Testis (tissue), 3 donors: ENCODE results near the gene ABTB2. TPM values are rescaled to one million over a fixed set of nuclear protein-coding genes. Genes with fewer than 3 reads are reported as not detected.

Source experiments
- DNase-seq: peaks from one replicate; pipeline ENCODE4 v3.0.0-alpha.2; 2019
- H3K27ac ChIP-seq, 2 donors: fragments of 200-600 bp; sonication (generic); one replicate each; pipeline ENCODE4 v1.5.1; 2019
- H3K27me3 ChIP-seq: fragments of 200-600 bp; sonication (generic); one replicate; pipeline ENCODE4 v1.5.1; 2019
- H3K36me3 ChIP-seq: fragments of 200-600 bp; sonication (generic); one replicate; pipeline ENCODE4 v1.5.1; 2017; ENCODE audit warnings: low read depth; ENCODE audit errors: missing control alignments
- H3K4me1 ChIP-seq: fragments of 200-600 bp; sonication (generic); one replicate; pipeline ENCODE4 v1.5.1; 2019
- H3K4me3 ChIP-seq, 2 donors: fragments of 200-600 bp; sonication (generic); one replicate each; pipeline ENCODE4 v1.5.1; 2017 to 2019
- H3K9me3 ChIP-seq: fragments of 200-600 bp; sonication (generic); one replicate; pipeline ENCODE4 v1.5.1; 2017
- POLR2A ChIP-seq: fragments of 450-650 bp; IDR thresholded peaks from one replicate; pipeline ENCODE4 v1.6.1; 2017; ENCODE audit warnings: antibody characterized with exemption, mild to moderate bottlenecking, moderate library complexity
- WGBS, 2 donors: methylation state at CpG; one replicate each; pipeline ENCODE4 v1.1.5; 2018; 5-methylcytosine and 5-hydroxymethylcytosine counted together
- intact Hi-C: fragments of 100-400 bp; cut with DNase I; formaldehyde crosslinking; loops from one replicate; pipeline ENCODE4 v1.15.1; 2023; ENCODE audit warnings: low total_unique reads
- polyA plus RNA-seq: library from polyadenylated mRNA; stranded (reverse); fragments of 350-450 nt; fragmentation: Illumina TruSeq; extraction: RNeasy Lipid Tissue Mini Kit (QIAGEN cat#74804); gene quantifications from one replicate; pipeline ENCODE4 v1.2.3, GENCODE V29; 2014; ENCODE audit warnings: low read depth, low replicate concordance; ENCODE audit not compliant: insufficient read depth
- total RNA-seq, 2 donors: library from RNA; depleted of rRNA; stranded (reverse); fragments of >200 nt; gene quantifications; one replicate each; pipeline ENCODE4 v1.2.3, GENCODE V29; 2016
- TF ChIP-seq, protein P1 (sequence below), 3 experiments: fragments of 450-650 bp in 2 of 3; fragments of 200-600 bp in 1 of 3; sonication (generic) in 1 of 3; IDR thresholded peaks; one replicate each; pipeline ENCODE4 v1.5.1; 2016 to 2019; ENCODE audit warnings: antibody characterized with exemption in 3 of 3, mild to moderate bottlenecking in 2 of 3, moderate library complexity in 1 of 3

The ABTB2 gene
- total and polyA plus RNA-seq, 3 donors from 2014 or later: 5.8 to 12.1 (median 8.9) TPM

DNA sequence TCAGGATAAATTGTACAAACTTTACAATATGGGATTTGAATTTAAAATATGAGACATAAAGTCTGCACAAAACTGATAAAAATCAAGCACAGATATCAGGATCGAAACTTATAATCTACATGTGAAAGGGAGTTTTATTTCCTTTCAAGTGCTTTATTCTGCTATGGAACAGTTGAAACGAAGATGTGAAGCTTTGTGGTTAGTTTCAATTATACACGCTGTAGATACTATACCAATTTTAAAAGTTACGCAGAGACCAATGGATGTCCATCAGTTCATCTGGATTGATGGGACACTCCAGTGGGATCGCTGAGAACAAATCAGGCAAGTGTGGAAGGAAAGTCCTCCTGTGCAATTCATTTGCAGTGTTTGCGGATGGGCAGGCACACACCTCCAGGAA, 46.5 kb upstream of the ABTB2 start:
- 79 to 88% methylated on average over 6 of the region's 6 CpGs for WGBS, 2 donors

DNA sequence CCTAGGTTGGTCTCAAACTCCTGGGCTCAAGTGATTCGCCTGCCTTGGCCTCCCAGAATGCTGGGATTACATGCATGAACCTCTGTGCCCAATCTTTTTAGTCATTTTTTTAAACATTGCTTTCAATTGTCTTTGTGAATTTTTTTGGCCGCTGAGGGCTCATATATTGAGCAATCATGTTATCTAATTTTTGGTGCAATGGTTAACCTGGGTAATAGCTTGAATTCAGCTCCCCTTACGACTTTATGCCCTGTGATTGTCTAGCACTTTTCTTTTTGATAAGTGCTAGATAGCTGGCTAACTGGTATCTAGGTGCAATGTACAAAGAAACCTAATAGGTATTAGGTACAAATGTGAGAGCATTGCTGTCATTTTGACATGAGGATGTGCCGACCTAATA, 45.6 kb upstream of the ABTB2 start:
- no peak overlapping the region for H3K4me3 ChIP-seq
- H3K36me3 ChIP-seq: no peaks in the 10 kb centered on the region
- no peaks in the 10 kb centered on the region for H3K9me3 ChIP-seq
- DNase-seq: no peak
- no peaks in the 10 kb centered on the region for H3K27me3 ChIP-seq
- WGBS, 2 donors: 74% methylated on average over 4 of the region's 4 CpGs
- TF ChIP-seq POLR2A: no peak
- TF ChIP-seq, protein P1, sequence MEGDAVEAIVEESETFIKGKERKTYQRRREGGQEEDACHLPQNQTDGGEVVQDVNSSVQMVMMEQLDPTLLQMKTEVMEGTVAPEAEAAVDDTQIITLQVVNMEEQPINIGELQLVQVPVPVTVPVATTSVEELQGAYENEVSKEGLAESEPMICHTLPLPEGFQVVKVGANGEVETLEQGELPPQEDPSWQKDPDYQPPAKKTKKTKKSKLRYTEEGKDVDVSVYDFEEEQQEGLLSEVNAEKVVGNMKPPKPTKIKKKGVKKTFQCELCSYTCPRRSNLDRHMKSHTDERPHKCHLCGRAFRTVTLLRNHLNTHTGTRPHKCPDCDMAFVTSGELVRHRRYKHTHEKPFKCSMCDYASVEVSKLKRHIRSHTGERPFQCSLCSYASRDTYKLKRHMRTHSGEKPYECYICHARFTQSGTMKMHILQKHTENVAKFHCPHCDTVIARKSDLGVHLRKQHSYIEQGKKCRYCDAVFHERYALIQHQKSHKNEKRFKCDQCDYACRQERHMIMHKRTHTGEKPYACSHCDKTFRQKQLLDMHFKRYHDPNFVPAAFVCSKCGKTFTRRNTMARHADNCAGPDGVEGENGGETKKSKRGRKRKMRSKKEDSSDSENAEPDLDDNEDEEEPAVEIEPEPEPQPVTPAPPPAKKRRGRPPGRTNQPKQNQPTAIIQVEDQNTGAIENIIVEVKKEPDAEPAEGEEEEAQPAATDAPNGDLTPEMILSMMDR (IDR thresholded peaks at IDR 0.05): no peak
- no peaks in the 10 kb centered on the region for H3K4me1 ChIP-seq
- intact Hi-C loops: no loop called here
- H3K27ac ChIP-seq: no peak overlapping the region

More for the DNA sequence above, 46.5 kb upstream of the ABTB2 start:
- no peak for DNase-seq
- TF ChIP-seq POLR2A: no peak
- TF ChIP-seq, protein P1 (IDR thresholded peaks at IDR 0.05): no peak
- no peak overlapping the region for H3K27ac ChIP-seq
- H3K4me1 ChIP-seq: no peaks in the 10 kb centered on the region
- H3K4me3 ChIP-seq: no peak overlapping the region
- no peaks in the 10 kb centered on the region for H3K27me3 ChIP-seq
- no peaks in the 10 kb centered on the region for H3K36me3 ChIP-seq
- H3K9me3 ChIP-seq: no peaks in the 10 kb centered on the region
- intact Hi-C loops: no loop called here

DNA sequence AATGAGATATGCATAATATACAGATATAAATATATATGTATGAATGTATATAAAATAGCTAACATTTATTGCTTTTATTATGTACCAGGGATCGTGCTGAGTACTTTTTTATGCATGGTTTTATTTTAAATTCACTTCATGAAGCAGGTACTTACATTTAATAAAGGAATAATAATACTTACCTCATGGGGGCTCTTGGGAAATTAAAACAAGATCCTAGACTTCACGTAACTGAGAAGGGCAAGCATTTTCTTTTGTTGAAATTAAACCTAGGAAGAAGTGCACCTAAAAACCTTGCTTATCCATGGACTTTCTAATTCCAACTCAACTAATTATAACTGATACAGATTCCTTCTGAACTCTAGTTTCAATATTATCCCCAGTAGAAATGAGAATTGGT, 40.0 kb upstream of the ABTB2 start:
- intact Hi-C loops: no loop called here
- Histone ChIP-seq H3K27me3 (no peaks in the 10 kb centered on the region), H3K4me1 (no peaks in the 10 kb centered on the region), H3K27ac (no peak overlapping the region), H3K4me3 (no peak overlapping the region), H3K36me3 (no peaks in the 10 kb centered on the region), H3K9me3 (no peaks in the 10 kb centered on the region)
- no peak for DNase-seq
- TF ChIP-seq POLR2A: no peak
- TF ChIP-seq, protein P1 (IDR thresholded peaks at IDR 0.05): no peak
- WGBS, 2 donors: 81% methylated on average over 2 of the region's 2 CpGs

DNA sequence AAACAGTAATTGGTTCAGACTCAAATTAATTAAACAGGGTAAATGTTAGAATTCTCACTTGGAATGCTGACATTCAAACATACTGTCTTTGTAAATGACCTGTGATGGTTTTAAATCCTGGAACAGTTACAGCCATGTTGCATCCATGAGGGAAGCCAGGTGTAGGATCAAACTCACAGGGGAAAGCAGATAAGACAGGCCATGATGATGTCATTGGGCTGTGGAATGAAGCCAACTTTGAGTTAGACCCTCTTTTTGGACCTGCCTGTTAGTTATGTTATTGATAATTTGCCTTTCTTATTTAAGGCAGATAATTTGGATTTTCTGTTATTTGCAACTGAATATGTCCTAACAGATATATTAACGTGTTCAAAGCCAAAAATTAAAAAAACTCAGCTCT, 39.3 kb upstream of the ABTB2 start:
- Histone ChIP-seq H3K4me3 (no peak overlapping the region), H3K27me3 (no peaks in the 10 kb centered on the region), H3K36me3 (no peaks in the 10 kb centered on the region), H3K27ac (no peak overlapping the region), H3K4me1 (no peaks in the 10 kb centered on the region), H3K9me3 (no peaks in the 10 kb centered on the region)
- no peak for DNase-seq
- TF ChIP-seq POLR2A: no peak
- TF ChIP-seq, protein P1 (IDR thresholded peaks at IDR 0.05): no peak
- WGBS, 2 donors: 57 to 73% methylated on average over 1 of the region's 1 CpG
- intact Hi-C loops: no loop called here

DNA sequence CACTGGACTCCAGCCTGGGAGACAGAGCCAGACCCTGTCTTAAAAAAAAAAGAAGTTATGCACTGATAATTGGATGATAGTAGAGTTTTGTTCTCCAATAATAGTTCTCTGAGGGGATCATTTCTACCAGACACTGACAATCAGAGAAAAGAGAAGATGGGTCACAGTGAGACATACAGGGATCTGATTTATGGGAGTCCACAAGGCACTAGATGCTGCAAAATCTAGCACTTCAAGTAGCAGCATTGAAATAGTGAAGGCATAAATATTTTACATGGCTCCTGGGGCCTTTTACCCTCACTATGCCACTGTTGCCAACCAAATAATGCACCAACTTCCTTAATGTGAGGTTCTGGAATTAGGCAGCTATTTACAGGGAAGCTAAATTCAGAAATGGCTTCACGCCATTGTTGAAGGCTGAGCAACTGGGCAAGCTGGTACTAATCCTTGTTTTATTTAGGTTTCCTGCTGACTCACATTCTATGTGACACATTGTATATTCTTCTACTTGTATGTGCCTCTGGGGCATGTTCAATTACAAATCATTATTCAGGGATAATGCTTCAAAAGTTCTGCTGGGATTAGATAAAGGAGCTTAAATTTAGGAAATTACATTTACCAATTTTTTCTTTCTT, 38.2 kb upstream of the ABTB2 start:
- Histone ChIP-seq H3K9me3 (no peaks in the 10 kb centered on the region), H3K4me1 (no peaks in the 10 kb centered on the region), H3K27me3 (no peaks in the 10 kb centered on the region), H3K36me3 (no peaks in the 10 kb centered on the region), H3K27ac (no peak overlapping the region), H3K4me3 (no peak overlapping the region)
- TF ChIP-seq POLR2A: no peak
- TF ChIP-seq, protein P1 (IDR thresholded peaks at IDR 0.05): no peak
- DNase-seq: no peak
- intact Hi-C loops: no loop called here
- WGBS, 2 donors: 74 to 75% methylated on average over 1 of the region's 1 CpG
